Fibroblast of mammary gland (primary cell): ENCODE results near the gene MAP10.

Source experiments
- DNase-seq: peaks from one replicate; pipeline ENCODE4 v3.0.0-alpha.2; 2010; ENCODE audit warnings: low read depth
- H3K4me3 ChIP-seq: 2 replicates; pipeline ENCODE4 v1.5.1; 2011; ENCODE audit warnings: low read depth, mild to moderate bottlenecking, low read length, moderate library complexity; ENCODE audit not compliant: control insufficient read depth
- TF ChIP-seq, protein P1 (sequence below): conservative IDR thresholded peaks from 2 replicates; pipeline ENCODE4 v1.5.1; 2011; ENCODE audit warnings: low read depth, low read length, inconsistent platforms; ENCODE audit not compliant: control insufficient read depth, insufficient read depth

MAP10 gene

DNA sequence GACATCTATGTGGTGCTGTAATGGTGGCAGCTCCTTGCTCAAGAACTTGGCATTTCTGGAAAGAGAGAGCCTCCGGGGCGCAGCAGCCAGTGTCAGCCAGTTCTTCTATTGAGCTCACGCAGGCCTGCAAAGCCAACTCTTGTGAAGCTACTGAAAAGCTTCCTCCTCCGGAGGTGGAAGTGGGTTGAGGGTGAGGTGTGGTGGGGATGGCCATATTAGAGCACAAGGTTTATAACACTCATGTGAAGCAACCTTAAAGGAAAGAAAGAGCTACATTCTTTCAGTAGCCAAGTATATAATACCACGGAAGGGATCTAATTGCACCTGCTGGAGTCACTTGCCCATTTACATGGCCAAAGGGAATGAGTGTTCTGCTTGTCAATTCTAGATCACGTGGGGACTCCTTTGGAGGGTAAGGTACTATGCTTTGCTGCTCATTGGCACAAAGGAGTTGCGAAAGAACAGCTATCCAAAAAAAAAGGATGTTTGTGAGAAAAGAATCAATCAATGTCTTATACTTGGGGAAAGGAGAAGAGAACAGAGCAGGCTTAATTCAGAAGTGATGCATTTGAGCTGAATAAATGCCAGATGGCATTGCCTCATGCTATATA, 18.3 kb upstream of the MAP10 start:
- TF ChIP-seq, protein P1, sequence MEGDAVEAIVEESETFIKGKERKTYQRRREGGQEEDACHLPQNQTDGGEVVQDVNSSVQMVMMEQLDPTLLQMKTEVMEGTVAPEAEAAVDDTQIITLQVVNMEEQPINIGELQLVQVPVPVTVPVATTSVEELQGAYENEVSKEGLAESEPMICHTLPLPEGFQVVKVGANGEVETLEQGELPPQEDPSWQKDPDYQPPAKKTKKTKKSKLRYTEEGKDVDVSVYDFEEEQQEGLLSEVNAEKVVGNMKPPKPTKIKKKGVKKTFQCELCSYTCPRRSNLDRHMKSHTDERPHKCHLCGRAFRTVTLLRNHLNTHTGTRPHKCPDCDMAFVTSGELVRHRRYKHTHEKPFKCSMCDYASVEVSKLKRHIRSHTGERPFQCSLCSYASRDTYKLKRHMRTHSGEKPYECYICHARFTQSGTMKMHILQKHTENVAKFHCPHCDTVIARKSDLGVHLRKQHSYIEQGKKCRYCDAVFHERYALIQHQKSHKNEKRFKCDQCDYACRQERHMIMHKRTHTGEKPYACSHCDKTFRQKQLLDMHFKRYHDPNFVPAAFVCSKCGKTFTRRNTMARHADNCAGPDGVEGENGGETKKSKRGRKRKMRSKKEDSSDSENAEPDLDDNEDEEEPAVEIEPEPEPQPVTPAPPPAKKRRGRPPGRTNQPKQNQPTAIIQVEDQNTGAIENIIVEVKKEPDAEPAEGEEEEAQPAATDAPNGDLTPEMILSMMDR: no peak
- no peak for DNase-seq
- H3K4me3 ChIP-seq: no peak overlapping the region

DNA sequence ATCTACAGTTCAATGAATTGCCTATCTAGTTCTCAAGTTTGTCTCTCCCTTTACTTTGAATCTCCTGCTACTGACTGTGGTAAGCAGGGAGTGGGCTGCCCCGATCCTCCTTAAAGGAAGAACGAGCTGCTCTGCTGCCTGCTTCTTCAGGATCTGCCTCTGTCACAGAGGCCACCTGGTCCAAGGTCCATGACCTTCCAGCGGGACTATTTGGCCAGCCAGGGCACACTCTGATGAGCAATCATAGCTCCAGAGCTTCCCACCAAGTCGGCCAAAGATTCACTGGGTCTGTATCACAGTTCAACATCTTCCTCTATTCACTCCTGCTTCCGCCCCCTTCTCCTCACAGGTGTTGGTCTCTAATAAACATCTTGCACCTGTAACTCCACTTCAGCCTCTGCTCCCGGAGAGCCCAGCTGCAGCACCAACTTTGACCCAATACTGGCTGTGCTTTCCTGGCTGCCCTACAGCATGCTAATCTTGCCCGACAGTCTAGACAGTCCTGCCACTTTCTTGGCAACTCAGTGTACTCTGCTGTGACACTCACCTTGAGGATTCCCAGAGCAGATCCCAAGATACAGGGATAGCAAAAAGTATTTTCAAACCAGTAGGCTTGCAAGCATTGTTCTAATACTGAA, 16.9 kb upstream of the MAP10 start:
- no peak for DNase-seq
- H3K4me3 ChIP-seq: no peak overlapping the region
- TF ChIP-seq, protein P1: no peak

DNA sequence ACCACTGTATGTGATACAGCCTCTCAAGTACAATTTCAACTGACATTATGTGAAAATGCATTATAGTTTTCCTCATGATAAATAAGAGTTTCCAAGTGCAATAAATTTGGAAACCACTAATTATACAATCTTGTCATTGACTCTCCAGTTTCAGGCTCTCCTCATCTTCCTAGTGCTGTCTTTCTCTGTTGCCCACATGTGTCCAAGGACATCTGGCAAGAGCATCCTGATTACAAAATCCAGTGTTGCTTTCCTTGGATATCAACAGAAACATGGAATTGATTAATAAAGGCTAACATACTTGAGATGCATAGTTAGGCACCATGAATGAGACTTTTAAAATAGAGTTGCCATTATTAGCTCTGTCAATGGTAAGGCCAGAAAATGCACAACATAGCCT, 15.6 kb upstream of the MAP10 start:
- peak; percentile 66 for DNase-seq
- TF ChIP-seq, protein P1: no peak
- no peak overlapping the region for H3K4me3 ChIP-seq

DNA sequence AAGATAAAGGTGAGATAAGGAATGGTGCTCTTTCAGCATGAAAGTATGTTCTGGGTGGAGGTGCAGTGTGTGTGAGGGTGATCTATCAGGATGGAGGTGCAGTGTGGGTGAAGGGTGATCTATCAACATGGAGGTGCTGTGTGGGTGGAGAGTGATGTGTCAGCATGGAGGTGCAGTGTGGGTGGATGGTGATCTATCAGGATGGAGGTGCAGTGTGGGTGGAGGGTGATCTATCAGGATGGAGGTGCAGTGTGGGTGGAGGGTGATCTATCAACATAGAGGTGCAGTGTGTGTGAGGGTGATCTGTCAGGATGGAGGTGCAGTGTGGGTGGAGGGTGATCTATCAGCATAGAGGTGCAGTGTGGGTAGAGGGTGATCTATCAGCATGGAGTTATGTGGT, 12.3 kb upstream of the MAP10 start:
- no peak for DNase-seq
- TF ChIP-seq, protein P1: no peak
- no peak overlapping the region for H3K4me3 ChIP-seq

DNA sequence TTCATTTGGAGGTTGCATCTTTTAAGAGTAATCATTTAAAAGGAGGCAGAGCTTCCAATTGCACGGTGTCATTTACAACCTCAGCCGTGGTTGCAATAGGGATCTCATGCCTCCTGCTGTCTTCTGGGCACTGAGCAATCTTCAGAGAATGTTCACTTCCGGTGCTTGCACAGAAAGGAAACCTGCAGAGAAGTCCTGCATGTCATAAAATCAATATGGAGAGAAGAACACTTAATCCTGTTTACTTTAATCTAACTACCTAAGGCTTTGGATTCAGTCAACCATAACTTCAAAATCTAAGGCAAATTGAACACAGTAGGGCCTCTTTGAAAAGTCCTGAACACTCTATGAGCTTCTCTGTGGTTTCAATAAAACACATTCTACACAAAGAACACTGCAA, 11.3 kb upstream of the MAP10 start:
- TF ChIP-seq, protein P1: peak; percentile 30
- H3K4me3 ChIP-seq: no peak overlapping the region
- DNase-seq: peak; percentile 51

DNA sequence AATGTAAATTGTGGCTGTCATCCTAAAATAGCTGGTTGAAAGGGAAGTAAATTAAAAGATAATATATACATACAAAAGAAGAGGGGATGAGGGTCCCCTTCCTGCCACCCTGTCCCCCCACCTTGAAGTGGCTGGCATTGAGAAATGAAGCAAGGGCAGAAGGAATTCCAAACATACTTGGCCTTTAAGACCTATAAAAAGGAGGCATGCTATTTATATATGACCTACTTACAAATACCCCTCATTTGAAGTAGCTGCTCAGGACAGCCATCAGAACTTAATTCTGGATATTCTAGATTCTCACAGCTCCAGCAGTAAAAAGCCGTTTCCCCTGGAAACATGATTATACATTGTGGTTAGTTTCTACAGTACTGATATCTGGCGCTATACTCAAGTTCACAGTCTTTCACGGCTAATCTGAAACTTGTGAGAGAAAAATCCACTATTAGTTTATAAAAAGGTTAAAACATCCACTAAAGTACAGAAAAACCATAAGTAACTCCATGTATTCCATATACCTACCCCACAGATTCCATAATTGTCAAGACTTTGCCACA, 9.6 kb upstream of the MAP10 start:
- no peak overlapping the region for H3K4me3 ChIP-seq
- TF ChIP-seq, protein P1: no peak
- no peak for DNase-seq
